Measurements from ENCODE around the gene OVCA2.

GRCh38 chr17:2040219-2040827 is 1.5 kb upstream of the OVCA2 start:
- TF ChIP-seq CTCF (IDR thresholded peaks at IDR 0.05) (no peak), POLR2AphosphoS5 (IDR thresholded peaks at IDR 0.05) (no peak), POLR2A (IDR thresholded peaks at IDR 0.05) (no peak), EP300 (IDR thresholded peaks at IDR 0.05) (no peak)

All from gastroesophageal sphincter (tissue), 3 donors.